Natural killer cell treated with Interleukin-12 subunit alpha and Interleukin-12 subunit beta and Interleukin-15 and Interleukin-18, amount 100 ng/mL, for 72 hours (primary cell): Measurements from ENCODE around the gene PSMD8. TPM values are rescaled to one million over a fixed set of nuclear protein-coding genes. Genes with fewer than 3 reads are reported as not detected.
"Not testable (repeated sequence)": the region's sequence is repeated elsewhere in the genome, so short reads cannot be mapped to it uniquely, and the experiment has no call there.

ENCODE experiments used
- ATAC-seq, 2 donors: fragments of 150-1000 bp; cut with Tn5 transposase in 1 of 2; sonication (Bioruptor Pico), chemical (Tn5 transposase) in 1 of 2; 2 replicates each; pipeline ENCODE4 v1.10.0; 2021
- DNase-seq: peaks from one replicate; pipeline ENCODE4 v3.0.0; 2022; ENCODE audit warnings: low spot score
- H3K27ac Mint-ChIP-seq, 2 donors: 1 replicate in 1 of 2; 2 replicates in 1 of 2; pipeline ENCODE4 v1.8.0; 2022; ENCODE audit warnings: mixed read lengths in 2 of 2, mild to moderate bottlenecking in 1 of 2, moderate library complexity in 1 of 2
- H3K27me3 Mint-ChIP-seq, 2 donors: 1 replicate in 1 of 2; 2 replicates in 1 of 2; pipeline ENCODE4 v1.8.0; 2022; ENCODE audit warnings: mixed read lengths in 2 of 2
- H3K36me3 Mint-ChIP-seq: one replicate; pipeline ENCODE4 v1.8.0; 2022; ENCODE audit warnings: mixed read lengths
- H3K4me1 Mint-ChIP-seq, 2 donors: 1 replicate in 1 of 2; 2 replicates in 1 of 2; pipeline ENCODE4 v1.8.0; 2022; ENCODE audit warnings: low read depth in 2 of 2, mixed read lengths in 2 of 2, mild to moderate bottlenecking in 1 of 2
- H3K4me3 Mint-ChIP-seq: one replicate; pipeline ENCODE4 v1.8.0; 2022; ENCODE audit warnings: mixed read lengths
- H3K9me3 Mint-ChIP-seq: 2 replicates; pipeline ENCODE4 v1.8.0; 2022; ENCODE audit warnings: mixed read lengths
- total RNA-seq, 2 donors: library from RNA; stranded (reverse); gene quantifications; one replicate each; pipeline ENCODE4 v1.2.3, GENCODE V29; 2022

PSMD8 gene
- total RNA-seq, 2 donors from 2014 or later, result 133 to 252 TPM

DNA sequence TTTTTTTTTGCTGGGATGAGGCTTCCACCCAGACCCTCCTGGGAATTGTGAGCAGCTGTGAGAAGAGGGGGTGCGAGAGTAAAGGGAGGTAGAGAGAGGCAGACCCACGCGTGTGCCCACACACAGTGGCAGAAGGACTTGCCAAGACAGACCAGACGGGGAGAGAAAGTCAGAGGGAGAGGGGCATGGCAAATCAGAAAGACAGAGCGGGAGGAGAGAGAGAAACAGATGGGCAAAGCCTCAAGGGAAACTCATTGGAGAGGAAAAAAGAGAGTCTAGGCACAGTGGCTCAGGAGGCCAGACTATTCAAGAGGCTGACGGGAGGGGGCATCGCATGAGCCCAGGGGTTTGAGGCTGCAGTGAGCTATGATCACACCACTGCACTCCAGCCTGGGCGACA lies 21.8 kb upstream of the PSMD8 start:
- no peak for DNase-seq
- no peaks in the 10 kb centered on the region for H3K36me3 Mint-ChIP-seq
- no peaks in the 10 kb centered on the region for H3K9me3 Mint-ChIP-seq
- ATAC-seq, result no peak
- H3K4me3 Mint-ChIP-seq, result no peak overlapping the region
- no peak overlapping the region for H3K27ac Mint-ChIP-seq
- peaks cover 6% of the 10 kb centered on the region in 2 donors for H3K27me3 Mint-ChIP-seq
- no peaks in the 10 kb centered on the region for H3K4me1 Mint-ChIP-seq

DNA sequence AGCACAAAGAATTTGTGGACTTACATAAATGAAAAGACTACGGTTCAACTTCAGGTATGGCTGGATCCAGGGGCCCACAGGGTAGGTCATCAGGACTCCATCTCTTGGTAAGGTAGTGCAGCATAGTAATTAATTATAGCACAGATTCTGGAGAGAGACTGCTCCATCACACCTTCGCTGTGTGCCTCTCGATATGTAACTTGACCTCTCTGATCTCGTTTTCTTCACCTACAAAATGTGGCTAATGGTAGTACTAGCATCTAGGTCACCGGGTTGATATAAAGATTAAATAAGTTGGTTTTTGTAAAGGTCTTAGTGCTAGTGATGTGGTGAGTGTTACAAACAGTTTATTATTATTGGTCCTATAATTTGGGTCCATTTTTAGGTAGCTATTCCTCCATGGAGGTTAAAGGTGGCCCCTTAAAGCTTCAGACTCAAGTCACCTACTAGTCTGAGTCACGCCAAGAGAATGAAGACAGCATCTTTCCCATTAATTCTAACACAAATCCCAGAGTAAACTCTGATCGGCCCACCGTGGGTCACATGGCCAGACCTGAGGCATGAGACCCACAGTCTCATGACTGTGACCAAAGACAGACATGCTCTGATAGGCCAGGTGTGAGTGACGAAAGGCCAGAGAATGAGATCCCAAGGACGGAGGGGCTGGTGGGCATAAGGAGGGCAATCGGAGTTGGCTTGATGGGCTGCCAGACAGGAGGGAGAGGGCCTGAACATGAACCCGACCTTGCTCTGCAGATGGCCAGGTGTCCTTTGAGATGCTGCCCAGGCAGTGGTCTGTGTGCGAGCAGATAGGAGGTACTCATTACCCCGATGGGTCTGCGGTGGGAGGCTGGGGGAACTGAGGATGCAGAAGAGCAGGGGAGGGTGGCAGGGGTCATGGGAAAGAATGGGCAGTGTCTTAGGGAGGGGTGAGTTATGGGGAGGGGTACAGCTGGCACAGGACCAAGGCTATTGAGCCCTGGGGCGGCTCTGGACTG lies 18.3 kb upstream of the PSMD8 start:
- H3K9me3 Mint-ChIP-seq, result no peaks in the 10 kb centered on the region
- H3K4me3 Mint-ChIP-seq, result no peak overlapping the region
- no peak for ATAC-seq
- peaks cover 11 to 17% of the 10 kb centered on the region in 2 donors for H3K27me3 Mint-ChIP-seq
- no peak for DNase-seq
- no peaks in the 10 kb centered on the region for H3K36me3 Mint-ChIP-seq
- H3K4me1 Mint-ChIP-seq, result peaks cover 3 to 6% of the 10 kb centered on the region in 2 donors
- H3K27ac Mint-ChIP-seq, result no peak overlapping the region

DNA sequence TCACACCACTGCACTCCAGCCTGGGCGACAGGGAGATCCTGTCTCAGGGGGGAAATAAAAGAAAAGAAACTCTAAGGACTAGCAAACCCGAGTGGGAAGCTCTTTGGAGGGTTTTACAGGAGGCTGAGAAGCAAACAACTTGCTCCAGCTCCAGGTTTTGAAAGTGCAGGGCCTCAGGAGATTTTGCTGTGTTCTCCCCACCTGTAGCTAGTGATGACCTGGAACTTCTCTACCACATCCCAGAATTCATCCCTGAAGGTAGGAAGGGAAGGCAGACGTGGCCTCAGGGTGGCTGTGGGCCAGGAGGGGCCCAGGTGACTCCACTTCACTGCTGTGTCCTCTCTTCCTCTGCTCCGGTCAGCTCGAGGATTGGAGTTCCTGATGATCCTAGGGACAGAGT lies 16.3 kb upstream of the PSMD8 start:
- no peak overlapping the region for H3K4me3 Mint-ChIP-seq
- DNase-seq, result no peak
- H3K27ac Mint-ChIP-seq, result no peak overlapping the region
- H3K27me3 Mint-ChIP-seq, result peaks cover 15 to 20% of the 10 kb centered on the region in 2 donors
- H3K9me3 Mint-ChIP-seq, result no peaks in the 10 kb centered on the region
- no peak for ATAC-seq
- H3K36me3 Mint-ChIP-seq, result no peaks in the 10 kb centered on the region
- H3K4me1 Mint-ChIP-seq, result peaks cover 6 to 11% of the 10 kb centered on the region in 2 donors

DNA sequence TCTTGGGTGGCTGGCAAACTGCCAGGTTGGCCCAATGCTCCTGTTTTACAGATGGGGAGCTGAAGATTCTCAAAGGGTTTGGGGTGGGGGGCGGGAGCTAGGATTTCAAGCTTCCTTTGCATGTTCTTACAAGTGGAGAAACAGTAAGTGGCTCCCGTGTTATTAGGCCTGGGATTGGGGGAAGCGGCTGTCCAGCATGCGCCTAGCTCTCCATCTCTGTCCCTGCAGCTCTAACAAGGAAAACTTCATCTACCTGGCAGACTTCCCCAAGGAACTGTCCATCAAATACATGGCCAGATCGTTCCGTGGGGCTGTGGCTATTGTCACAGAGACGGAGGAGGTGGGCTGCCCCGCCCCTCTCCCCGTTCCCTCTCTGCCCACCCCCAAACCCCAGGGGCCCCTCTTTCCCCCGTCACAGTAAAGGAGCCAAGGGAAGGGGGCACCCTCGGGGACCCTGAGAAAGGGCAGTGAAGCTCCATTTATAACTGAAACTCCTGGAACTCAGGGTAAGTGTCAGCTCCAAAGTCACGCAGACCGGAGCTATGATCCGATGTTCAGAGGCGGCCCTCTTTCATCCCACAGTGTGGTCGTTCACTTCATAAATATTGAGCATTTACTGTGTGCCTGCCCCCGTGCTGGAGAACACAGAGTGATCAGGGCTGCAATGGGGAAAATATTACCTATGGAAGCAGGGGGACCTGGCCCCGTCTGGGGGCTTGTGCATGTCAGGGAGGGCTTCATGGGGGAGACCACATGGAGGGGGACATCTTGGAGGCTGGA lies 14.9 kb upstream of the PSMD8 start:
- peaks cover 15 to 20% of the 10 kb centered on the region in 2 donors for H3K27me3 Mint-ChIP-seq
- no peak overlapping the region for H3K4me3 Mint-ChIP-seq
- no peak for ATAC-seq
- no peak overlapping the region for H3K27ac Mint-ChIP-seq
- no peak for DNase-seq
- peaks cover 6 to 11% of the 10 kb centered on the region in 2 donors for H3K4me1 Mint-ChIP-seq
- no peaks in the 10 kb centered on the region for H3K9me3 Mint-ChIP-seq
- H3K36me3 Mint-ChIP-seq, result no peaks in the 10 kb centered on the region

DNA sequence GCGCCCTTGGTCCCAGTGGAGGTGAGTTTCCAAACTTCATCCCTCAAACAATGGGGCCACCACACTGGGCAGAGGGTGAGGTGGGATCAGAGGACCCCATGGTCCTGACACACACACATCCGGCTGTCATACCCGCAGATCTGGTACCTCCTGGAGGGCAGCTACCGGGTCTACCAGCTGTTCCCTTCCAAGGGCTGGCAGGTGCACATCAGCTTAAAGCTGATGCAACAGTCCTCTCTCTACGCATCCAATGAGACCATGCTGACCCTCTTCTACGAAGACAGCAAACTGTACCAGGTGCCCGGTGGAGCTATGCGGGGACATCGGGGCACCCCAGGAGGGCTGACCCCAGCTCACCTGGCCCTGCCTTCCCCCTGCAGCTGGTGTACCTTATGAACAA lies 14.0 kb upstream of the PSMD8 start:
- ATAC-seq (no peak), DNase-seq (no peak)
- Mint-ChIP-seq H3K4me3 (peak overlapping the region; percentile 83), H3K27ac (no peak overlapping the region), H3K27me3 (peaks cover 15 to 20% of the 10 kb centered on the region in 2 donors), H3K36me3 (no peaks in the 10 kb centered on the region), H3K4me1 (peaks cover 6 to 11% of the 10 kb centered on the region in 2 donors), H3K9me3 (no peaks in the 10 kb centered on the region)

DNA sequence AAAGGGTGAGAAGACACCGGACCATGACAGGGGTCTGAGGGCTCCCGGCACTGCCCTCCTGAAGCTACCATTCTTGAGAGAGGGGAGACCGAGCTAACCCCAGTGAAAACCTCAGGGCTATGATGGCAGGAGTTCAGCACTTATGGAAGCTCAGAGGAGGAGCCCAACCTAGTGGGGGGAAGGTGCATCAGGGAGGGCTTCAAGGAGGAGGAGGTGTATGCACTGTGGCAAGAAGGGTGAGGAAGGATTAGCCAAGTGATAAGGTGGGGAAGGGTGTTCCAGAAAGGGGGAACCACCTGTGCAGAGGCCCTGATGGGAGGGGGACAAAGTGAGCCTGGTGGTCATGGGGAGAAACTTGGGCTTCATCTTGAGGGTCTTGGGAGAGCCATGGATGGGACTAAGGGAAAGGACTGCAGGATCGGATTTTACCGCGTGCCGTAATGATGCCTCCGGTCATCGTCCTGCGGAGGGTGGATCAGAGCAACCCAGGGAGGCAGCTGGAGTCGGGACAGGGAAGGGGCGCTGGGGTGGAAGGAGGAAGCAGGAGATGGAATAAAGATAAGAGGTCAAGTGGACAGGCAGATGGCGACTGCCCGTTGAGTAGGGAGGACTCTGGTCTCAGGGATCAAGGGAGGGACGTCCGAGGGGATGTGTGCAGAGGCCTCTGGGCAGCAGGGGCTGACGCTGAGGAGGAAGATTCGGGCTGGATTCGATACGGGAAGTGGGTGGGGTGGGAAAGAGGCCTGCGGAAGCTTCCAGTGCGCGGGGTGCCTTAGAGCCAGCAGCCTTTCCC lies 13.3 kb upstream of the PSMD8 start:
- Mint-ChIP-seq H3K27me3 (peaks cover 13 to 20% of the 10 kb centered on the region in 2 donors), H3K36me3 (no peaks in the 10 kb centered on the region), H3K9me3 (no peaks in the 10 kb centered on the region), H3K27ac (no peak overlapping the region), H3K4me3 (peak overlapping the region; percentile 83), H3K4me1 (peaks cover 6 to 11% of the 10 kb centered on the region in 2 donors)
- ATAC-seq, result no peak
- DNase-seq, result no peak

DNA sequence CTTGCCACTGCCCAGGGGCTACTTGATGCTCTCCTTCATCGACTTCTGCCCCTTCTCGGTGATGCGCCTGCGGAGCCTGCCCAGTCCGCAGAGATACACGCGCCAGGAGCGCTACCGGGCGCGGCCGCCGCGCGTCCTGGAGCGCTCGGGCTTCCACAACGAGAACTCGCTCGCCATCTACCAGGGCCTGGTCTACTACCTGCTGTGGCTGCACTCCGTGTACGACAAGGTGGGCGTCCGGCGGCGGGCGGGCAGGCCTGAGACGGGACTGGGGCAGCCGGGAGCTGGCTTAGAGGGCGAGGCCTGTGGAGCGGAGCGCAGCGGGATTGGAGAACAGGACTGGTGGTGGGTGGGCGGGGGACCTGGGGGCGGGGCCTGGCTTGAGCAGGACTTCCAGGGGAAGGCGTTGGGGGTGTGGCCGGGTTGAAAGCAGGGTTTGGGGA lies 12.7 kb upstream of the PSMD8 start:
- H3K4me1 Mint-ChIP-seq, result peaks cover 6 to 11% of the 10 kb centered on the region in 2 donors
- H3K9me3 Mint-ChIP-seq, result no peaks in the 10 kb centered on the region
- H3K27ac Mint-ChIP-seq, result no peak overlapping the region
- H3K27me3 Mint-ChIP-seq, result peaks cover 9 to 22% of the 10 kb centered on the region in 2 donors
- H3K36me3 Mint-ChIP-seq, result no peaks in the 10 kb centered on the region
- DNase-seq (peak; percentile 78), ATAC-seq (peak; percentile 81 to 88)
- H3K4me3 Mint-ChIP-seq, result peak overlapping the region; percentile 83

DNA sequence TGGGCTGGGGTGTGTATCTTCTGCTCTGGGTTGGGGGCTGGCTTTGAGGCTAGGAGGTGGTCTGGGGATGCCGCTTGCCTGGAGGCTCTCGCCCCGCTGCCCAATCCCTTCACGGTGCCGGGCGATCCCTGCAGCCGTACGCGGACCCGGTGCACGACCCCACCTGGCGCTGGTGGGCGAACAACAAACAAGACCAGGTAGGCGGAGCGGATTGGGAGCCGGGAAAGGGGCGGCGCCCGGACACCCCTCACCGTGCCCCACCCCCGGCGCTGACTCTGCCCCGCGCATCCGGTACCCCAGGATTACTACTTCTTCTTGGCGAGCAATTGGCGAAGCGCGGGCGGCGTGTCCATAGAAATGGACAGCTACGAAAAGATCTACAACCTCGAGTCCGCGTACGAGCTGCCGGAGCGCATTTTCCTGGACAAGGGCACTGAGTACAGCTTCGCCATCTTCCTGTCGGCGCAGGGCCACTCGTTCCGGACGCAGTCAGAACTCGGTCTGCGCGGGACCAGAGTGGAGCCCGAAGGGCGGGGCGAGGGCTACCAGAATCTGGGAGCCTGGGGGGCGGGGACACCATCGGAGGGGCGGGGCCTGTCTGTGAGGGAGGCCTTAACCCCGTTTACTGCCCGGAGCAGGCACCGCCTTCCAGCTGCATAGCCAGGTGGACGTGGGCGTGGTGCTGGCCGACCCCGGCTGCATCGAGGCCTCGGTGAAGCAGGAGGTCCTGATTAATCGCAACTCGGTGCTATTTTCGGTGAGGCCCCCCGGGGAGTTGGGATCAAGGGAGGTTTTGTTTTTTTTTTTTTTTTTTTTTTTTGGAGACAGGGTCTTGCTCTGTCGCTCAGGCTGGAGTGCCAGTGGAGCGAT lies 12.1 kb upstream of the PSMD8 start:
- Mint-ChIP-seq H3K27me3 (peaks cover 9 to 20% of the 10 kb centered on the region in 2 donors), H3K4me3 (peak overlapping the region; percentile 83), H3K36me3 (no peaks in the 10 kb centered on the region), H3K4me1 (peaks cover 6 to 11% of the 10 kb centered on the region in 2 donors), H3K27ac (no peak overlapping the region), H3K9me3 (no peaks in the 10 kb centered on the region)
- DNase-seq, result peak; percentile 85
- peak; percentile 85 to 90 for ATAC-seq

DNA sequence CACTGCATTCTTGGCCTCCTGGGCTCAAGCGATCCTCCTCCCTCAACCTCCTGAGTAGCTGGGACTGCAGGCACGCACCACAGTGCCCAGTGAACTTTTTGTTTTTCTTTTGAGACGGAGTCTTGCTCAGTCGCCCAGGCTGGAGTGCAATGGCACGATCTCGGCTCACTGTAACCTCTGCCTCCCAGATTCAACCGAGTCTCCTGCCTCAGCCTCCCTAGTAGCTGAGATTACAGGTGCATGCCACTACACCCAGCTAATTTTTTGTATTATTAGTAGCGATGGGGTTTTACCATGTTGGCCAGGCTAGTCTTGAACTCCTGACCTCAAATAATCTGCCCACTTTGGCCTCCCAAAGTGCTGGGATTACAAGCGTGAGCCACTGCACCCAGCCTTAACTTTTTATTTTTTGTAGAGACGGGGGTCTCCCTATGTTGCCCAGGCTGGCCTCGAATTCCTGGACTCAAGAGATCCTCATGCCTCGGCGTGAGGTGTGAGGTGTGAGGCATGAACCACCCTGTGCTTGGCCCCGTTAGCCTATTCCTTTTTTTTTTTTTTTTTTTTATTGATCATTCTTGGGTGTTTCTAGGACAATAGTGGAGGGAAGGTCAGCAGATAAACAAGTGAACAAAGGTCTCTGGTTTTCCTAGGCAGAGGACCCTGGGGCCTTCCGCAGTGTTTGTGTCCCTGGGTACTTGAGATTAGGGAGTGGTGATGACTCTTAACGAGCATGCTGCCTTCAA lies 11.3 kb upstream of the PSMD8 start:
- DNase-seq, H3K27ac Mint-ChIP-seq, H3K36me3 Mint-ChIP-seq, H3K9me3 Mint-ChIP-seq, ATAC-seq: not testable (repeated sequence)
- H3K4me3 Mint-ChIP-seq, result peak overlapping the region; percentile 38
- H3K27me3 Mint-ChIP-seq, result peaks cover 9 to 20% of the 10 kb centered on the region in 2 donors
- H3K4me1 Mint-ChIP-seq, result peaks cover 6 to 11% of the 10 kb centered on the region in 2 donors

DNA sequence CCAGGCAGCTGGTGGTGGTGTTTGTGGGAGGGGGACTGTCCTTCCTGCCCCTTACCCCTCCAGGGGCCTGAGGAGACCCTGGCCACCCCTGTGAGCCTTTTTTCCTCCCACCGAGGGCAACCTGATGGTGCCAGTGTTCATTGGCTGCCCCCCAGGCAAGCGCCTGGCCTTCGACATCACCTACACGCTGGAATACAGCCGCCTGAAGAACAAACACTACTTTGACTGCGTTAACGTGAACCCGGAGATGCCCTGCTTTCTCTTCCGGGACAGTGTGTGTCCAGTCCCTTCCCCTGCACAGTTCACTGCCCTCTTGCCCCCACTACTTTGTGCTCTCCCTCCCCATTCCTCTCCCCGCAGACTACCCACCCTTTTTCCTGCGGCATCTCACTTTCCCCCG lies 7.3 kb upstream of the PSMD8 start:
- no peak overlapping the region for H3K27ac Mint-ChIP-seq
- peaks cover 7 to 9% of the 10 kb centered on the region in 2 donors for H3K27me3 Mint-ChIP-seq
- no peak for ATAC-seq
- peaks cover 0 to 2% of the 10 kb centered on the region in 2 donors for H3K4me1 Mint-ChIP-seq
- no peaks in the 10 kb centered on the region for H3K36me3 Mint-ChIP-seq
- no peak for DNase-seq
- H3K4me3 Mint-ChIP-seq, result no peak overlapping the region
- H3K9me3 Mint-ChIP-seq, result no peaks in the 10 kb centered on the region

DNA sequence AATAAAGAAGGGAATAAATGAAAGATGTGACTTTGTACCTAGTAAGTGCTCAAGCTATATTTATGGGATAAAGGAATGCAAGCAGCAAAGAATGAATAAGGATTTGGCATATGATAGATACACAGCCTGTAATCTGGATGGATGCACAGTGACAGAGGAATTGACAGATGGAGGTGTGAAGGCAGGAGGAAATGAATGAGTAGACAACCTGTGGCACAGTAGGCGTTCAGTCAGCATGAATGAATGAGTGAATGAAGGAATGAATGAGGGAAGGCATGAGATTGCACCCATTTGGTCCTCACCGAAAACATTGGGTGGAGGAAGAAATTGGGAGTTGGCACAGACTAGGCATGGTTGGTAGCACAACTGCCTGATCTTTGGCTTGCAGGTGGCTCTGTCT lies 4.8 kb upstream of the PSMD8 start:
- H3K27me3 Mint-ChIP-seq, result peaks cover 7 to 9% of the 10 kb centered on the region in 2 donors
- peaks cover 3 to 6% of the 10 kb centered on the region in 2 donors for H3K4me1 Mint-ChIP-seq
- no peak overlapping the region for H3K27ac Mint-ChIP-seq
- DNase-seq (no peak), ATAC-seq (no peak)
- H3K9me3 Mint-ChIP-seq, result no peaks in the 10 kb centered on the region
- no peak overlapping the region for H3K4me3 Mint-ChIP-seq
- peaks cover under 1% of the 10 kb centered on the region for H3K36me3 Mint-ChIP-seq

DNA sequence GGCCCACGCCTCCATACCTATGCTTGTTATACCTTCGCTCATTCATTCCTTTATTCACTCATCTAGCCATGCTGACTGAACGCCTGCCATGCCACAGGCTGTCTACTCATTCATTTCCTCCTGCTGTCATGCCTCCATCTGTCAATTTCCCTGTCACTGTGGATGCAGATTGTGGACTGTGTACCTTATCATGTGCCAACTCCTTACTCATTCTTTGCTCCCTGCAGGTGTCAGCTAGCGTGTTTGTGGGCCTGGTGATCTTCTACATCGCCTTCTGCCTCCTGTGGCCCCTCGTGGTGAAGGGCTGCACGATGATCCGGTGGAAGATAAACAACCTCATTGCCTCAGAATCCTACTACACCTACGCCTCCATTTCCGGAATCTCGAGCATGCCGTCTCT lies 4.1 kb upstream of the PSMD8 start:
- Mint-ChIP-seq H3K9me3 (no peaks in the 10 kb centered on the region), H3K4me1 (peaks cover 10 to 13% of the 10 kb centered on the region in 2 donors), H3K27ac (no peak overlapping the region), H3K4me3 (no peak overlapping the region), H3K27me3 (peaks cover 7 to 9% of the 10 kb centered on the region in 2 donors), H3K36me3 (peaks cover 8% of the 10 kb centered on the region)
- ATAC-seq (no peak), DNase-seq (no peak)
